Measurements from ENCODE around the gene TIAM1.
A peak's percentile ranks its signal among the peaks of the same experiment; 100 is the strongest.

Gene TIAM1

DNA sequence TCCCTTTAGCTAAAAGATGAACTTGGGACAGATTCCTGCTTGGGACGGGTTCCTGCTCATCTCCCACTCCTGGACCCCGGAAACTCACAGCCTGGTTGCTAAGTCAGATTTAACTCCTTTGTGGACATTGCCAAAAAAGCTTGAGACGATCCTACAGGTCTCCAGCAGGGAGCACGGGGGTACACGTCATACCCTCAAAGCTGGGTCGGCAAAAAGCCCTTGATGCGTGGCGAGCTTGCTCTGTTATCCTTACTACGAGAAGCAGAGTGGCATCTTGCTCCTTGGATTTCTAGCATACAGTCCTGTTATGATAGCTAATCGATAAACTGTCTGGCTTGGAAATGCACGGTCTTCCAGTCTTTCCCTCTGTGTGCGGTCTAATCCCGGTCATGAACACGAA lies 244.9 kb downstream of the TIAM1 start:
- Mint-ChIP-seq H3K9me3 (peaks cover 6% of the 10 kb centered on the region), H3K4me3 (no peak overlapping the region), H3K27ac (no peak overlapping the region), H3K36me3 (no peaks in the 10 kb centered on the region), H3K4me1 (peaks cover 31% of the 10 kb centered on the region), H3K27me3 (peaks cover 5% of the 10 kb centered on the region)
- DNase-seq, result no peak
- CTCF ChIA-PET, result interaction anchor here (0.7 to 3.8 kb wide), 26 partner anchors 10 to 525 kb away, joined by 3 to 33 read pairs (median 5); no protein-coding TSS in a partner anchor

DNA sequence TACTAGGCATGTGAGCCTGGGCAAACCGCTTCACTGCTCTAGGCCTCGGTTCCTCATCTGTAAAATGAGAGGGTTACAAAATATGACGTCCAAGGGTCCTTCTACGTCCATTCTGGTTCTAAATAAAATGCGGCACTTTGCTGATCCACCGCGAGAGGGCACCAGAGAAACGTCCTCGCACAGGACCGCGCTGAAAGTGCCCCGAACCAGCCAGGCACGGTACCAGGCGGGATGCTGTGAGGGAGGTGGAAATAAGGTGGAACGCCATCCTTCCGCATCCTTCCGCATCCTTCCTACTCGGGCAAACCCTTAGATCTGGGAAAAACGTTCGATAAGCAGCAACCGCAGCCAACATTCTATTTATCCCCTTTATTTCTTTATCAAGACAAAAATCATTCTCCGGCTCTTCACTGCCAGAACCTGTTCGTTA lies 245.5 kb downstream of the TIAM1 start:
- DNase-seq, result peak; percentile 82
- Mint-ChIP-seq H3K36me3 (no peaks in the 10 kb centered on the region), H3K27ac (no peak overlapping the region), H3K4me1 (peaks cover 26% of the 10 kb centered on the region), H3K4me3 (no peak overlapping the region), H3K27me3 (peaks cover 5% of the 10 kb centered on the region), H3K9me3 (peaks cover 6% of the 10 kb centered on the region)
- CTCF ChIA-PET, result interaction anchor here (0.7 to 3.8 kb wide), 25 partner anchors 10 to 509 kb away, joined by 3 to 33 read pairs (median 5); no protein-coding TSS in a partner anchor

DNA sequence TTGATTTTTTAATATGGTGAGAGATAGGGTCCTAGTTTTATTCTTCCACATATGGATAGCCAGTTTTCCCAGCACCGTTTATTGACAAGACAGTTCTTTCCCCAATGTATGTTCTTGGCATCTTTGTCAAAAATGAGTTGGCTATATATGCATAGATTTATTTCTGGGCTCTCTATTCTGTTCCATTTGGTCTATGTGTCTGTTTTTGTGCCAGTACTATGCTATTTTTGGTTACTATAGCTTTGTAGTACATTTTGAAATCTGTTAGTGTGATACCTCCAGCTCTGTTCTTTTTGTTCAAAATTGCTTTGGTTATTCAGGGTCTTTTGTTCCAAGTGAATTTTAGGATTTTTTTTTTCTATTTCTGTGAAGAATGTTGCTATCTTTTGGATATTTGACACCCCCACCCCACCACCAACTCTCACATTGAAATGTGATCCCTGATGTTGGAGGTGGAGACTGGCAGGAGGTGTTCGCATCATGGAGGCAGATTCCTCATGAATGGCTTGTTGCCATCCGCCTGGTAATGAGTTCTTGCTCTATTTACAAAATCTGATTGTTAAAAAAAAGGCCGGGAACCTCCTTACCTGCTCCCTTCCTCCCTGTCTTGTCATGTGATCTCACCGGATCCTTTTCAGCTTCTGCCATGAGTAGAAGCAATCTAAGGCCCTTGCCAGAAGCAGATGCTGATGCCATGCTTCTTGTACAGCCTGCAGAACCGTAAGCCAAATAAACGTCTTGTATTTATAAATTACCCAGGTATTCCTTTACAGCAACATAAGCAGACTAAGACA lies 251.0 kb downstream of the TIAM1 start:
- CTCF ChIA-PET, result interaction anchor here (1.2 kb wide), 1 partner anchor 92 kb away, joined by 5 read pairs; no protein-coding TSS in a partner anchor
- H3K27me3 Mint-ChIP-seq, result peaks cover 15% of the 10 kb centered on the region

GRCh38 chr21:31090376-31090775 lies 253.7 kb downstream of the TIAM1 start:
- H3K27ac Mint-ChIP-seq, result no peak overlapping the region
- no peaks in the 10 kb centered on the region for H3K36me3 Mint-ChIP-seq
- H3K4me1 Mint-ChIP-seq, result peaks cover 16% of the 10 kb centered on the region
- peaks cover 6% of the 10 kb centered on the region for H3K9me3 Mint-ChIP-seq
- CTCF ChIA-PET, result interaction anchor here (0.9 to 1.9 kb wide), 2 partner anchors 11 to 490 kb away, joined by 3 to 6 read pairs; no protein-coding TSS in a partner anchor
- no peak for DNase-seq
- peaks cover 21% of the 10 kb centered on the region for H3K27me3 Mint-ChIP-seq
- no peak overlapping the region for H3K4me3 Mint-ChIP-seq

More for the DNA sequence above, 251.0 kb downstream of the TIAM1 start:
- DNase-seq, result no peak
- Mint-ChIP-seq H3K36me3 (no peaks in the 10 kb centered on the region), H3K9me3 (peaks cover 6% of the 10 kb centered on the region), H3K4me3 (no peak overlapping the region), H3K4me1 (peaks cover 1% of the 10 kb centered on the region), H3K27ac (no peak overlapping the region)

DNA sequence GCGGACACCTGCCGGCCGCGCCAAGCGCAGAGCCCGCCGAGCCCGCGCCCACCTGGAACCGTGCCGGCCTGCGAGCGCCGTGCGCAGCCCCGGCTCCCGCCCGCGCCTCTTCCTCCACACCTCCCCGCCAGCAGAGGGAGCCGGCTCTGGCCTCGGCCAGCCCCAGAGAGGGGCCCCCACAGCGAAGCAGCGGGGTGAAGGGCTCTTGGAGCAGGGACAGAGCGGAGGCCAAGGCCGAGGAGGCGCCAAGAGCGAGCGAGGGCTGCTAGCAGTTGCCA lies 255.6 kb downstream of the TIAM1 start:
- Mint-ChIP-seq H3K4me1 (peaks cover 16% of the 10 kb centered on the region), H3K27me3 (peaks cover 22% of the 10 kb centered on the region), H3K27ac (no peak overlapping the region), H3K9me3 (no peaks in the 10 kb centered on the region), H3K4me3 (no peak overlapping the region), H3K36me3 (no peaks in the 10 kb centered on the region)
- no peak for DNase-seq
- CTCF ChIA-PET, result interaction anchor here (1.5 to 4.2 kb wide), 4 partner anchors 9 to 583 kb away, joined by 4 to 23 read pairs (median 12); no protein-coding TSS in a partner anchor

GRCh38 chr21:31087639-31088473 lies 256.2 kb downstream of the TIAM1 start:
- Mint-ChIP-seq H3K4me3 (peak overlapping the region; percentile 9), H3K9me3 (no peaks in the 10 kb centered on the region), H3K36me3 (no peaks in the 10 kb centered on the region), H3K4me1 (peaks cover 16% of the 10 kb centered on the region), H3K27ac (no peak overlapping the region), H3K27me3 (peaks cover 17% of the 10 kb centered on the region)
- no peak for DNase-seq
- CTCF ChIA-PET, result interaction anchor here (1.2 to 4.2 kb wide), 7 partner anchors 9 to 582 kb away, joined by 3 to 23 read pairs (median 6); no protein-coding TSS in a partner anchor

DNA sequence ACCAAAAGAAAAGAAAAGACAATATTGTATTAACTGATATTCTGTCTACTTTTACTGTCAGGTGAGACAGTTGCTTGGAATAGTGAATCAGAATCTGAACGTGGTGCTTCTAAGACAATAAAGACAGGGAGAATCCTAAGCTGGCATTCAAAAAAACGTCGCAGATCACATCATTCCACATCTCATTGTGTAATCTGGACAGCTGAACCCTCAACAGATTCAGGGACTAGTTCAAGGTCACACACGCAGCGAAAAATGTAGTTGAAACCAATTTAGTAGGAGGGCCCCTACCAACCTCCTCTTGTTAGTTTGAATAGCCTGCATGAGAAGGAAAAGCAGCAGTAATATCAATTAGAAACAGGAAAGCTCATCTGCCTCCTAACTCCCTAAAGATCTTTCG lies 259.4 kb downstream of the TIAM1 start:
- no peaks in the 10 kb centered on the region for H3K36me3 Mint-ChIP-seq

DNA sequence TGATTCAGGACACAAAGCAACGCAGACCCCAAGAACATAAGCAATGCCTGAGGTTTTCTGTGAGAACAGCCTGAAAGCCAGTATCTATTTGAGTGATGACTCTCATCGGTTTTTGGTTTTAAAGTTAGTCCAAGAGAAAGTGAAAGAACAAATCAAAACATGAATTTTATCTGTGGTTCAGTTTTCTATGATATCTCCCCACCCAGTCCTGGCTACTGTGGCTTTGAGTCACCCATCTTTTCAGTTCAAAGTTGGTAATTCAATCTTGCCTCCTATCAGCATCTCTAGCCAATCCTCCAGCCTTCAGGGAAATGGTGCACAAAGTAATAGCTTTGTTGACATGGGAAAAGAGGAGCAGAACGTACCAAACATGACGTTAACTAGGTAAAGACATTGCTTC lies 265.3 kb downstream of the TIAM1 start:
- H3K36me3 Mint-ChIP-seq, result no peaks in the 10 kb centered on the region
- no peak overlapping the region for H3K27ac Mint-ChIP-seq
- CTCF ChIA-PET, result no interaction called here
- H3K9me3 Mint-ChIP-seq, result no peaks in the 10 kb centered on the region
- H3K4me1 Mint-ChIP-seq, result peaks cover 13% of the 10 kb centered on the region
- no peak for DNase-seq
- peaks cover 5% of the 10 kb centered on the region for H3K27me3 Mint-ChIP-seq
- H3K4me3 Mint-ChIP-seq, result no peak overlapping the region

More for the DNA sequence above, 259.4 kb downstream of the TIAM1 start:
- peaks cover 16% of the 10 kb centered on the region for H3K4me1 Mint-ChIP-seq
- H3K4me3 Mint-ChIP-seq, result no peak overlapping the region
- no peak for DNase-seq
- no peaks in the 10 kb centered on the region for H3K9me3 Mint-ChIP-seq
- H3K27ac Mint-ChIP-seq, result no peak overlapping the region
- H3K27me3 Mint-ChIP-seq, result peaks cover 12% of the 10 kb centered on the region
- CTCF ChIA-PET, result interaction anchor here (1.0 to 4.2 kb wide), 3 partner anchors 253 to 744 kb away, joined by 3 to 23 read pairs (median 5); no protein-coding TSS in a partner anchor

- H3K27me3 Mint-ChIP-seq, result peaks cover 7% of the 10 kb centered on the region
- DNase-seq, result no peak
- no peaks in the 10 kb centered on the region for H3K36me3 Mint-ChIP-seq
- H3K27ac Mint-ChIP-seq, result no peak overlapping the region
- H3K9me3 Mint-ChIP-seq, result no peaks in the 10 kb centered on the region
- peaks cover 13% of the 10 kb centered on the region for H3K4me1 Mint-ChIP-seq
- CTCF ChIA-PET, result no interaction called here
- H3K4me3 Mint-ChIP-seq, result no peak overlapping the region
These were observed 265.8 kb downstream of the TIAM1 start for GRCh38 chr21:31078216-31078615.

DNA sequence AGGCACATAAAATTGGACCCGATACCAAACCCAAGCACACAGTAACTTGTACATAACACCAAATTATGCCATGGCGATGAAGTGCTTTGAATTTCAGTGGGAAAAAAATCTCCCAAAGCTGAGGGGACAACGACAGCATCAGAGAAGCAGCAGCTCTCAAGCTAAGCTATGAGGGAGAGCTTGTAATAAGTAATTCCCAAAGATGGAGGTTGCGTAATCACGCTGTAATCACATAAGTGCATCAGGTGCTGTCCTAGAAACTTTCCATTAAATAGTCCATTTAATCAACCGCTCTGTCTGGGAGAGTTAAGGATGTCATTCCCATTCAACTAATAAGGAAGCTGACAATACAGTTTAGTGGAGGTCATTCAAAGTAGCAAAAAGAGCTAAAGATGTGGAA lies 268.2 kb downstream of the TIAM1 start:
- Mint-ChIP-seq H3K27ac (no peak overlapping the region), H3K9me3 (no peaks in the 10 kb centered on the region)

DNA sequence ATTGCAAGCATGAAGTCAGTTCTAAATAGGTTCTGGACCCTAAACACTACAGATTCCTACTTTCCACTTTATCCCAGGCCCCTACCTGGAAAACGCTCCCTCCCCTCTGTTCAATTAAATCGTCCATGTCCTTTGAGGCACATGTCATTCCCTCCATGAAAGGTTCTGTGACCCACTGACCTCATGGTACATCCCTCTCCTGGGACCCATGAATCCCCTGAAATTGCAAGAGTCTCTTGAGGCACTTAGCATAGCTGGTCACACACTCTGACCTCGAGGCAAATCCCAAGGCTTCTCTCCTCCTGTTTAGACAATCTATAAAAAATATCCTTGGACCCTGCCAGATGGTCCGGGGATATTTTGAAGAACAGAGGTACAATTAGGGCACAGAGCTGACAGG lies 271.5 kb downstream of the TIAM1 start:
- Mint-ChIP-seq H3K27me3 (peaks cover 11% of the 10 kb centered on the region), H3K36me3 (no peaks in the 10 kb centered on the region), H3K9me3 (no peaks in the 10 kb centered on the region), H3K4me1 (no peaks in the 10 kb centered on the region), H3K27ac (no peak overlapping the region), H3K4me3 (no peak overlapping the region)
- CTCF ChIA-PET, result no interaction called here
- no peak for DNase-seq

More for the DNA sequence above, 268.2 kb downstream of the TIAM1 start:
- Mint-ChIP-seq H3K4me3 (no peak overlapping the region), H3K4me1 (peaks cover 13% of the 10 kb centered on the region), H3K36me3 (no peaks in the 10 kb centered on the region), H3K27me3 (peaks cover 11% of the 10 kb centered on the region)
- no peak for DNase-seq
- CTCF ChIA-PET, result interaction anchor here (1.0 kb wide), 1 partner anchor 10 kb away, joined by 3 read pairs; no protein-coding TSS in a partner anchor

Measured in activated naive CD4-positive, alpha-beta T cell treated with anti-CD3 and anti-CD28 coated beads, Interleukin-2, amount 10 ng/mL, durations not matched to agents 7 days and 5 days (primary cell).